HL-60/S4 treated with phorbol 12-myristate 13-acetate at 8.2 ng/mL for 4 days and 3 days (cell line): ENCODE data around the gene CXCL11.
"Not testable (repeated sequence)": the region's sequence is repeated elsewhere in the genome, so short reads cannot be mapped to it uniquely, and the experiment has no call there.

Experiments used
- in situ Hi-C: fragments of 300-500 bp; cut with MboI; formaldehyde crosslinking; loops from 2 replicates; pipeline ENCODE4 v1.15.0; 2022; ENCODE audit warnings: low sequenced_read_pairs

The CXCL11 gene

GRCh38 chr4:76043306-76043705, 7.4 kb upstream of the CXCL11 start:
- in situ Hi-C loops = not testable (repeated sequence)

- in situ Hi-C loops = not testable (repeated sequence)
These were observed 6.5 kb upstream of the CXCL11 start for GRCh38 chr4:76042241-76042998.

- in situ Hi-C loops = no loop called here
These were observed 985 bp upstream of the CXCL11 start for GRCh38 chr4:76036855-76037254.

GRCh38 chr4:76035141-76035540, 729 bp downstream of the CXCL11 start:
- in situ Hi-C loops = no loop called here

- in situ Hi-C loops = no loop called here
These were observed 6.6 kb downstream of the CXCL11 start for GRCh38 chr4:76029300-76029699.

- in situ Hi-C loops = no loop called here
These were observed 7.5 kb downstream of the CXCL11 start for GRCh38 chr4:76028350-76028765.

- in situ Hi-C loops = no loop called here
These were observed 11.8 kb downstream of the CXCL11 start for GRCh38 chr4:76024065-76024464.

- in situ Hi-C loops = no loop called here
These were observed 12.5 kb downstream of the CXCL11 start, which contains the start of gene CXCL10 for GRCh38 chr4:76023389-76023788. TSS of gene CXCL10 (minus strand) at chr4:76023497. CDS start at chr4:76023431, 66 bp downstream.

- in situ Hi-C loops = no loop called here
These were observed 13.2 kb downstream of the CXCL11 start for GRCh38 chr4:76022677-76023076.

- in situ Hi-C loops = no loop called here
These were observed 13.8 kb downstream of the CXCL11 start for GRCh38 chr4:76022031-76022430.

- in situ Hi-C loops = no loop called here
These were observed 18.7 kb downstream of the CXCL11 start for GRCh38 chr4:76017056-76017686.

GRCh38 chr4:76016393-76016792, 19.5 kb downstream of the CXCL11 start:
- in situ Hi-C loops = no loop called here

- in situ Hi-C loops = no loop called here
These were observed 22.3 kb downstream of the CXCL11 start for GRCh38 chr4:76013540-76013939.

- in situ Hi-C loops = no loop called here
These were observed 23.5 kb downstream of the CXCL11 start for GRCh38 chr4:76012388-76012801.

- in situ Hi-C loops = no loop called here
These were observed 24.0 kb downstream of the CXCL11 start for GRCh38 chr4:76011700-76012387.

- in situ Hi-C loops = no loop called here
These were observed 24.7 kb downstream of the CXCL11 start for GRCh38 chr4:76011018-76011670.

- in situ Hi-C loops = no loop called here
These were observed 25.3 kb downstream of the CXCL11 start for GRCh38 chr4:76010576-76010975.

GRCh38 chr4:76009311-76009710, 26.6 kb downstream of the CXCL11 start:
- in situ Hi-C loops = no loop called here

- in situ Hi-C loops = no loop called here
These were observed 28.6 kb downstream of the CXCL11 start, which contains the start of gene CXCL9 for GRCh38 chr4:76007089-76007862. TSS of gene CXCL9 (minus strand) at chr4:76007509. CDS start at chr4:76007449, 60 bp downstream.

- in situ Hi-C loops = no loop called here
These were observed 32.2 kb downstream of the CXCL11 start for GRCh38 chr4:76003620-76004019.
